Measurements from ENCODE around the gene LUC7L2.
"Not testable (repeated sequence)": the region's sequence is repeated elsewhere in the genome, so short reads cannot be mapped to it uniquely, and the experiment has no call there.

LUC7L2 gene, protein sequence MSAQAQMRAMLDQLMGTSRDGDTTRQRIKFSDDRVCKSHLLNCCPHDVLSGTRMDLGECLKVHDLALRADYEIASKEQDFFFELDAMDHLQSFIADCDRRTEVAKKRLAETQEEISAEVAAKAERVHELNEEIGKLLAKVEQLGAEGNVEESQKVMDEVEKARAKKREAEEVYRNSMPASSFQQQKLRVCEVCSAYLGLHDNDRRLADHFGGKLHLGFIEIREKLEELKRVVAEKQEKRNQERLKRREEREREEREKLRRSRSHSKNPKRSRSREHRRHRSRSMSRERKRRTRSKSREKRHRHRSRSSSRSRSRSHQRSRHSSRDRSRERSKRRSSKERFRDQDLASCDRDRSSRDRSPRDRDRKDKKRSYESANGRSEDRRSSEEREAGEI

DNA sequence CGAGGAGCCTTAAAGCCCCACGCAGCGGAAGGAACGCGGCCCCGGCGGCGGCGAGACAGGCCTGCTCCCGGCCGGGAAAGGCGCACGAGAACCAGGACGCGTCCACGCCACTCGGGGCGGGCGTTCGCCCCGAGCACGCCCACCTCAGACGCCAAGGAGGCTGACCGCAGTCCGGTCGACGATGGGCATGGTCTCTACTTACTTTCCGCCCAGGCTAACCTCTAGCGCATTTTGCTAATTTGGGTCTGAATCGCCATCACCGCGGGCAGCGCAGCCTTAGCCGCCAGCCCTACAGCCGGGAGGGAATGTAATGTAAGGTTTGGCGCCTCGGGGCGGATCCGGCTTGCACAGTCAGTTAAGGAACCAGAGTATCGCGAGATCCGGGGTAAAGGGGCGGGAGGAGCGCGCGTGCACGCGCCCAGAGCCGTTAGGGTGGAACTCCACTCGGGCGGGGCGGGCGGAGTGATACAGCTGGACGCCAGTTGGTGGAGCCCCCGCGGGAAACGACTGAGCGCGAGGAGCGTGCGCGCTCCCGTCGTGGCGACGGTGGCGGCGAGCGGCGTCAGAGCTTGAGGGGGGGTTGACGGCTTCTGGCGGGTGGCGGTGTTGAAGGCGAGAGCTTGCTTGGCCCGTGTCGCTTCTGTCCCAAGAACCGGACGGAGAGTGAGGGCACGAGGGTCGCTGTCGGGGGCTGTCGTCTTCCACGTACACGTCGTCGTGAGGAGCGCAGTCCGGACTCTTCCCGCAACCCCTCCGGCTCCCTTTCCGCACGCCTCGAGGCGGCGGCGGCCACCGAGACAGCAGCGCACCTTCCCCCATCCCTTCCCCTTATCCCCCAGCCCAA lies at the start of gene LUC7L2:
LUC7L2 (plus strand) TSS at position 529 of the 844 bp plus-strand sequence. CDS start 368 bp downstream, outside the sequence.
- DNase-seq: peak; percentile 99

DNA sequence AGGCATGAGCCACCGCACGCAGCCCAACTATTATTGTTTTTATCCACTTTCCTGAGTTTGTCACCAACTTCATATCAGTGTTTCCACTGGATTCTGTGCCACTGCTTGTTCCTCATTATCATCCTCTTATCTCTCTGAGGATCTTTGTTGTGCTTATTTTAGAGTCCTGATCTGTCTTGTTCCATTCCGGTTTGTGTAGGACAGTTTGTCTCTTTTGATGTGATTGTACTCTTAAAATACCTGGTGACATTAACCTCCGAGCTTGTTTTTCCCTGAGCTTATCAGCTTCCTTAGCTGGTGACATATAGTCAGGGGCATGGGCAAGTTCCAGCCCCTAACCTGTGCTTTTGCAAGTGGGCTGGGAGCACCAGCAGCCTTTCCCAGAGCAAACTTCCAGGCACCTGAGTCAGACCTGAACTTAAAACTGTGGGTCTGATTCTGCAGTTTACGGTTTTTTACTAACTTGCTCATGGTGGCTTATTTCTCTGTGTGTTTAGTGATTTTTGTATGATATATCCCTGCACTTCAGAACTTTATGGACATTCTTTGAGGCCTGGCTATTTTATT lies 41.7 kb upstream of the LUC7L2 start:
- no peak for DNase-seq

DNA sequence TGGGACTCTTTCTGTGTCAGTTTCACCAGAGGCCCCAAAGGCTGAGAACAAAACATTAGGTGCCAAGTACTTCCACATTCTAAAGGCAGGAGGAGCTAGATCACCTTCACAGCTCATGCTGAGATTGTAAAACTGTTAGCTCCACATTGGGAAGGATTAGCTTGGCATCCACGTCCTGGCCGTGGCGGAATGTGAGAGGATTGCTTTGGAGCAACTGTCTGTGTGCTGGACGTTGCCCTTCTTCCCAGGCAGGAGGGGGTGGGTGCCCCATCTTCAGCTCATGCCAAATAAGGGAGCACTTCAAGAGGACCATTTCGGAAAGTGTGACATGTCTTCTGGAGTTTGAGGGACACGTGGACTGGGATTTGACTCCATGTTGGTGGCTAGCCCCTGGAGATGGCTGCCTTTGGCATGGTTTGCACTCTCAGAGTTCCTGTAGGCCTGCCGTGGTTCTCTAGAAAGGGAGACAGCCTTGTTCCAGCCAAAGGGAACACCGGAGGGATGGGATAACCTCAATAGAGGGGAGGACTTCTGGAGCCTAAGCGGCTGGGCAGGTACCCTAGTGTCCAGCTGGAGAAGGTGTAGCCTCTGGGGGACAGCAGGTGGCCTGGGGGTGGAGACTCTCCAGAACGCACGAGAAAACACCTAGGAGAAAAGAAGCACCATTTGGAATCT lies 38.5 kb upstream of the LUC7L2 start:
- peak; percentile 13 for DNase-seq

DNA sequence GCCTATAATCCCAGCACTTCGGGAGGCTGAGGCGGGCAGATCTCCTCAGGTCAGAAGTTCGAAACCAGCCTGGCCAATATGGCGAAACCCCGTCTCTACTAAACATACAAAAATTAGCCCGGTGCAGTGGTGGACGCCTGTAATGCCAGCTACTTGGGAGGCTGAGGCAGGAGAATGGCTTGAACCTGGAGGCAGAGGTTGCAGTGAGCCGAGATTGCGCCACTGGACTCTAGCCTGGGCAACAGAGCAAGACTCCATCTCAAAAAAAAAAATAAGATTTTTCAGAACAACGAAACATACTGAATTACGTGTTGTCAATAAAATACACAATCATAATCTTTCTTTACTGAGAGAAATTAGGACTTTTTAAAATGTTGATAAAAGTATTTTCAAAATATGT lies 35.0 kb upstream of the LUC7L2 start:
- not testable (repeated sequence) for DNase-seq

DNA sequence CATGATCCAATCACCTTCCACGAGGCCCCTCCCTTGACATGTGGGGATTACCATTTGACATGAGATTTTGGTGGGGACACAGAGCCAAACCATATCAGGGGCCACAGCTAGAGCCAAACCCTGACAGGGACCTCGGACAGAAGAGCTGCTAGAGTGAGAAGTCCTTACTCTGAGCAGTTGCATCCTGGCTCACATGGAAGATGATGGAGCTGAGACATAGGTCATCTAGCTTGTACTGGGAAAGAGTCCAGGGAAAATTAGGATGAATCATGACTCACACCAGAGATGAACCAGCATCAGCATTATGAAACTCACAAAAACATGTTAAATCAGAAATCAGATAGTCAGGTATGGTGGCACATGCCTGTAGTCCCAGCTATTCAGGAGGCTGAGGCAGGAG lies 31.3 kb upstream of the LUC7L2 start:
- peak; percentile 86 for DNase-seq

DNA sequence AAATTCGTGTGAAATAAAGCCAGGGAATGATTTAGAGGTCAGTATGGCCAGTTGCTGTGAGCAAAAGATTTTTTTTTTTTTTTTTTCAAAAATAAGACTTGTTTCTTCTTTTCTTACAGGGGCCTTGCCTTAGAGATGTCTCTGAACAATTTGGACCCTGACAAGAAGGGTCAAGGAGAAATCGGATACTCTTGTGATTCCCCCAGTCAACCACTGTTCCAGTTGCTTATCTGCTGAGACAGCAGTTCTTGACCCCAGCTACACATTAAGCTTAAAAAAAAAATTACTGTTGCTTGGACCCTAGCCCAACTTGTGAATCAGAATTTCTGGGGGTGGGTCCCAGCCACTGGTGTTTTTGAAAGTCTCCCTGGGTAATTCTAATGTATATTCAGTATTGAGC lies 30.6 kb upstream of the LUC7L2 start:
- peak; percentile 1 for DNase-seq

DNA sequence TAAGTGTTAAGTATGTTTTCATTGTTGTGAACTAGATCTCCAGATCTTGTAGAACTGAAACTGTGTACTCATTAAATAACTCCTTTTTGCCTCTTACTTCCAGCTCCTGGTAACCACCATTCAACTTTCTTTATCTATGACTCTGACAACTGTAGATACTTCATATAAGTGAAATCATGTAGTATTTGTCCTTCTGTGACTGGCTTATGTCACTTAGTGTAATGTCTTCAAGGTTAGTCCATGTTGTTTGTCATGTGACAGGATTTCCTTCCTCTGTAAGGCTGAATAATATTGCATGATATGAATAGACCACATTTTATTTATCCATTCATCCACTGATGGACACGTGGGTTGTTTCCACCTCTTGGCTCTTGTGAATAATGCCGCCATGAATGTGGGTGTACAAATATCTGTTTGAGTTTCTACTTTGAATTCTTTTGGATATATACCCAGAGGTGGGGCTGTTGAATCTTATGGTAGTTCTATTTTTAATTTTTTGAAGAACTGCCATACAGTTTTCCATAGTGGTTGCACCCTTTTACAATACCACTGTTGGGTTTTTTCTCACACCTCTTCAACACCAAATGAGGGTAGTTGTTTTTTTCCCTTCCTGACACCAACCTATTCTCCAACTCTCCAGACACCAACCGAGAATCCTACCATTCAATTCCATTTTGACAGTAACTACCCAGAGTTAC lies 29.2 kb upstream of the LUC7L2 start:
- DNase-seq: no peak

DNA sequence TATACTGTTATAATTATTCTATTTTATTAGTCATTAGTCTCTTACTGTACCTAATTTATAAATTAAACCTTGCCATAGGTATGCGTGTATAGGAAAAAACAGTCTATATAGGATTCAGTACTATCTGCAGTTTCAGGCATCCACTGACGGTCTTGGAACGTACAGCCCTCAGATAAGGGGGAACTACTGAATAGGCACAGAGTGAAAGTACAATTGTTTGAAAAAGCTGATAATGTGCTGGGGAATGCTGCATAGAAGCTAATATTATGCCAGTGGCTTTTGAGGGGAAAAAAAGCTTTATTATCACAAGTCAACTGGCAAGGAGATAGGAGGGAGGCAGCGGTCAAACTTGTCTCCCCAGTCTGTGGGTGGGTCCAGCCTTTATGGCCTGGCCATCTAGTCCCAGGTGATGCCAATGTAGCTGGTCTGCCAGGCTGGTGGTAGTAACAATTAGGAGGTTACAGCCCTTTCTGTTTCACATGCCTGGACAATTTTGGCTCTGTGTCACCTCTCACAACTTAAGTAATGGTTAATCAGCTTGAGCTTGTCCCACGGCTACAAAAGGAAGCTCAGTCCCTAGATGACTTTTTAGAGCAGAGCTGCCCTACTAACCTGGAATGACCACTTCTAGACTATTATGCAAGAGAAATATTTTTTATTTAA lies 26.9 kb upstream of the LUC7L2 start:
- DNase-seq: no peak

DNA sequence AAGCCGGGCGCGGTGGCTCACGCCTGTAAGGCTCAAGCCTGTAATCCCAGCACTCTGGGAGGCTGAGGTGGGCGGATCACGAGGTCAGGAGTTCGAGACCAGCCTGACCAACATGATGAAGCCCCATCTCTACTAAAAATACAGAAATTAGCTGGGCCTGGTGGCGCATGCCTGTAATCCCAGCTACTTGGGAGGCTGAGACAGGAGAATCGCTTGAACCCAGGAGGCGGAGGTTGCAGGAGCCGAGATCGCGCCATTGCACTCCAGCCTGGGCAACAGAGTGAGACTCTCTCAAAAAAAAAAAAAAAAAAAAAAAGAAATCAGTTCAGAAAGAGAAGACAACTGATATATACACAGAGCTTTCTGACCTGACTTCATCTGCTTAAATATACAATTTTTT lies 26.3 kb upstream of the LUC7L2 start:
- not testable (repeated sequence) for DNase-seq

DNA sequence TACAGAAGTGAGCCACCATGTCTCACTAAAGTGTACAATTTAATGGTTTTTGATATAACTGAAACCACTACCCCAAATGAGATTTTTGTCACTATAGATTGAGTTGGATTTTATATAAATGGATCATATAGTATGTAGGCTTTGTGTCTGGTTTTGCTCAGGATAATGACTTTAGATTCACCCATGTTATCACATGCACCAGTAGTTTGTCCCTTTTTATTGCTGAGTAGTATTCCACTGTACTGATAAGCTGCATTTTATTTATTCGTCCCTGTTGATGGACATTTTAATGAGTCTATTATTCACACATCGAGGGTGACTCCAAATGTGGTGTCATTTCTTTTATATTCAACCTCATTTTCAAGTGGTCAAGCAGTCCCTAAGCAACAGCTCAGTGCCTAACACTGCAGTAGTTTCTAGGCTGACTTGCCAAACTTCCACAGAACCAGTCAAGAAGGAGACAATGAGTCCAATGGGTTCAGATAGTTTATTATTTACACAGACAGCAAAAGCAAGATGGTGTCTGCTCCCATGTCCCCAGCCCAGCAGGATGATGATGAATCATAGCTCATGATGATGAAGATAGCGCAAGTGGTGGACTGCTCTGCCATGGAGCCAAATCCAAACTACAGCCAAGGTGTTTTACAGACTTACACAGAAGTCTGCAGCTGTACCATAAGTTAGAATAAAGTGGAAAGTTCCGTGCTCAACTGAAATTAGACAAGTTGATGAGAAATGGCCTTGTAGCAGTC lies 25.1 kb upstream of the LUC7L2 start:
- no peak for DNase-seq

DNA sequence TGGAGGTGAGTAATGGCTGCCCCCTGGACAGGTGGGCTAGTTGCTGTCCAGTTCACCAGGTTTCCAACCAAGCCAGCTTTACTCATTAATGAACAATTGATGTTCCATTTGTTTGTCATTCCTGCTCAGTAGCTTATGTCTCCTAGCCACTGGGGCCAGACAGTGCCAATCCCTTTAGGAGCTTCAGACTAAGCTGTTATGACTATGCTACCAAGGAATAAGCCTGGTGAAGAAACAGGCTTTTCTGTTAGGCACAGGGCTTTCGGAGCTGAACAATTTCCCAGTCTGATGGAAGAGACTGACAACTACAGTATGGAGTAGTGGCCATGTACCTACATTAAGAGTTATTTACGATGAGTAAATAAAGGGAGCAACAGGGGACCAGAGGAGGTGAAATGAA lies 20.7 kb upstream of the LUC7L2 start:
- no peak for DNase-seq

DNA sequence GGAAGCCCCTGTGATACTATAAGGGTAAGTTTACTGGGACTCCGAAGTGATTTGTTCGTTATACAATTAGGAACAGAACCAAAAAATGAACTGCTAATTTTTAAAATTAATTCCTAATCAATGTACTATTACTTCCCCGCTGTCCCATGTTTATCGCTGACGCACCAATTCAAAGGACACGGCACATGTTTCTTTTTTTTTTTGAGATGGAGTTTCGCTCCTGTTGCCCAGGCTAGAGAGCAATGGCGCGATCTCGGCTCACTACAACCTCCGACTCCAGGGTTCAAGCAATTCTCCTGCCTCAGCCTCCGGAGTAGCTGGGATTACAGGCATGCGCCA lies 20.0 kb upstream of the LUC7L2 start:
- DNase-seq: no peak

DNA sequence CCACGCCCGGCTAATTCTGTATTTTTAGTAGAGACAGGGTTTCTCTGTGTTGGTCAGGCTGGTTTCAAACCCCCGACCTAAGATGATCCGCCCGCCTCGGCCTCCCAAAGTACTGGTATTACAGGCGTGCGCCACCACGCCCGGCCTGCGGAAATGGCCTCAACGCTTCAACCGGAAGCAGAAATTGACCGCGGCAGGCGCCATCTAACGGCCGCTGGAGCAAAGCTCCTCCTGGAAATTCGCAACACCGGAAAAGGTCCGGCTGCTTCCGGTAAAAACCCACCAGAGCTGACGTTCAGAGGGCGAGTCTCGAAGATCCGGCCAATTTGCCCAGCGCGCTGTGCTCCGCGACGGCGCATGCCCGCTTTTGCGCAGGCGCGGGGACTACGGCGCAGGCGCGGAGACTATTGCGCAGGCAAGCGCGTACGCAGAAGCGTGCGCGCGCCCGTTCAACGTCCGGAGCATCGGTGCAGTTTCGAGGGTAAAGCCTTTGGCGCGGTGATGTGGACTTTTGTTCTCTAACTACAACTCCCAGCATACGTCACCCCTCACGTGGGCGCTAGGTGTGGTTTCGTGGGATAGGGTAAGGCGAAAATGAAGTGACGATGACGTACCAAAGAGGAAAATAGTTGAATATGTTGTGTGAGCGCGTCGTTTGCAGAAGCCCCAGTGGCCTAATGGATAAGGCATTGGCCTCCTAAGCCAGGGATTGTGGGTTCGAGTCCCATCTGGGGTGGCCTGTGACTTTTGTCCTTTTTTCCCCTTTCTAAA lies 19.5 kb upstream of the LUC7L2 start:
- peak; percentile 100 for DNase-seq

DNA sequence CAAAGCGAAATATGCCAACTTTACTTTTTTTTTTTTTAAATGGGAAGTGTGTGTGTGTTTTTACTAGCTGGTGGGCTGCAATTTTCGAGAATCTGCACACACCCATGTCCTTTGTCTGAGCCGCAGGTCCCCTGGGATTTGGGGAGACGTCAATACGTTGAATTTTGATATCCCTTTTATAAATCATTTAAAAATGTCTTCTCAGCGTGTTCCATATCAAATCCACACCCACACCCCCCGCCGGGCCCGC lies 19.0 kb upstream of the LUC7L2 start:
- DNase-seq: no peak

DNA sequence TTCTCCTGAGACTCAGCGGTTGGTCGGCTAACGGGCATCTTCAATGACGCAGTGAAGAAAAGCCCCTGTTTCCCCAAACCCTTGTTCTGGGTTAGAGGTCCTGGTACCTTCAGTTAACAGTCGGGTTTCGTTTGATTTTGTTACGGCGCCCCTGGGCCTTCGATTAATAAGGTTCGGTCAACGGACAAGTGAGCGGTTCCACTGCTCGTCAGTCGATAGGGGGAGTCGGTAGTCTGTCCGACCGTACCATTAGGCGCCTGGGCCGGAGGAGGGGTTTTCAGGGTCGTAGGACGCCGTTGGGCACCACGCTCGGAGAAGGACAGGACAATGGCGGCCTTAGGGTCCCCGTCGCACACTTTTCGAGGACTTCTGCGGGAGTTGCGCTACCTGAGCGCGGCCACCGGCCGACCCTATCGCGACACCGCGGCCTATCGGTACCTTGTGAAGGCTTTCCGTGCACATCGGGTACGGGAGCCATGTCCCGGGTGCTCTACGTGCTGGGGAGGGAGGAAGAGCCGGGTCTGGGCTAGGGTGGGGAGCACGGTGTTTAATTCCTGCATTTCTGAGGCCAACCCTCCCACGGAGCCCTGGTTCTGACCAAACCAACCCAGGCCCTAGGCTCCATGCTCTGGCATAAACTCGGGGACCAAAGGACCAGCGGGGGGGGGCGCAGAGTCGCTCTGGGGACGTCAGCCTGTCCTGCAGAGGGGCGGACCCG lies 18.5 kb upstream of the LUC7L2 start, which contains the start of gene FMC1:
FMC1 (plus strand) TSS at position 280 of the 718 bp plus-strand sequence; CDS start at position 328, 48 bp downstream.
- peak; percentile 91 for DNase-seq

DNA sequence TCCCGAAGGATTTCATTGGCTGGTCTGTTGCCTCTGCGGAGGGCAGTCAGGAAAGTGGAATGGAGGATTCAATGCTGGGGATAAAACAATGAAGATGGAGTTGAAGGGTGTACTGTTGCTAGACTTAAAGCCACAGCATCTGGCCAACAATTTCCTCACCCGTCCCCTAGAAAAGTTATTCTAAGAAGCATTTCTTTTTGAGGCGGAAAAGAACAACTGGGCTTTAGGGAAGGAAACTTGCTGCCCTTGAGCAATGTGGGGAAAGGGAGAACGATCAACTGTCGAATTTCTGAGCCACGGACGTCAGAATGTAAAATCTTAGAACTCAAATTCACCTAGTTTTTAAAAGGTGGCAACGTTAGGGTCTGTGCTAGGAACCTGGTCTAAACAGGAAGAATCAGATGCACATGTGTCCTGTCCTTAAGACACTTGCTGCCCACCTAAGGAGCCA lies 17.9 kb upstream of the LUC7L2 start:
- no peak for DNase-seq

DNA sequence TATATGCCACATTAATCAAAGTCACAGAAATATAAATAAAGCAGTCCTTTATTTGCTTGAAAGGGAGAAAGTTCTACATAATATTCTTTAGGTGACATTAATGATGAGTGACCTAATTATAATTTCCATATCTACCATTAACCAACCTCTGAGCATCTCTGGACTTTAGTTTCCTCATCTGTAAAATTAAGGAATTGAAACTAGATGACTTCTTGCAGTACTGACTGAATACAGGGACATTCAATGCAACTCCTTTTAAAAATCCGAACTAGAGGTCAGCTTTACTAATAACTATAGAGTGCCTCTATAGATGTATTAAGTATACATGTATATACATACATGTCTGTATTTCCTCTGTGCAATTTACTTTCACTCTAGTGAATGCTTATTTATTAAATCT lies 14.7 kb upstream of the LUC7L2 start:
- no peak for DNase-seq

DNA sequence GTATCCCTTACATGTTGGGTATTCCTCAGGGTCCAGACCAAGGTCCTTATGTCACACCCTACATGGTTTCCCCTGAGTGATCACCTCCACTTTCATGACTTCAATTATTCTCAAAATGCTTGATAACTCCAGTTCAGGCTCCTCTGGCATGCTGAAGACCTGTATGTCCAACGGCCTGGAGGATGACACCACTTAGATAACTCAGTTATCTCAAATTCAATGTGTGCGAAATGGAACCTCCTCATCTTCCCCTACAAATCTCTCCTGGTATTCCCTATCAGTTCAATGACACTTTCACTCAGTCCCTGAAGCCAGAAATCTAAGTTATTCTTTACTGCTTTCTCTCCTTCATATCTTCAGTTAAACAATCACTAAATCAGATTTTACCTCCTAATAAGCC lies 8.7 kb upstream of the LUC7L2 start:
- no peak for DNase-seq

DNA sequence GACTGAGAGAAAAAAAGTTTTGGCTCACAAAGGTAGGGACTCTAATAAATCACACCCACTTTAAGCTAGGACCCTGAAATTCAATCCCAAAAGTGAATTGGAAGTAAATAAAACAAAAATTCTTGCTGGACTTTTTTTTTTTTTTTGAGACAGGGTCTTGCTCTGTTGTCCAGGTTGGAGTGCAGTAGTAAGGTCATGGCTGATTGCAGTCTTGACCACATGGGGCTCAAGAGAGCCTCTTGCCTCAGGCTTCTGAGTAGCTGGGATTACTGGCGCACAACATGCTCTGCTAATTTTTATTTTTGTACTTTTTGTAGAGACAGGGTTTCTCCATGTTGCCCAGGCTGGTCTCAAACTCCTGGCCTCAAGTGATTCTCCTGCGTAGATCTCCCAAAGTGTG lies 5.0 kb upstream of the LUC7L2 start:
- no peak for DNase-seq

DNA sequence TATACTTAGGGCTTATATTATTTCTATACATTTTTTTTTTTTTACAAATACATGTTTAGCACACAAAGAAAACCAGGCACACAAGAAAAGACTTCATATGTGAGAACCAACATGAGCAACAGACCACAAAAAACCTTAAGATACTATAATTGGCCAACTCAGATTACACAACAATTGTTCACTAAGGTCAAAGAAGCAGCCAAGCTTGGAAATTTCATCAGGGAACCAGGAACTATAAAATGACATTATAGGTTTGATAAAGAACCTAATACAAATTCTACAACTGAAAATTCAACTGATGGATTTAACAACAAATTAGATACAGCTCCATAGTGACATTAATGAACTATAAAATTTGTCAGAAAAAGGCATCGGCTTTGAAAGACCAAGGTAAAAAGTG lies 4.4 kb upstream of the LUC7L2 start:
- no peak for DNase-seq

Data from fibroblast of upper back skin (primary cell).